Endothelial cell of umbilical vein (primary cell): Measurements from ENCODE around the gene CAPN1. TPM values are rescaled to one million over a fixed set of nuclear protein-coding genes. Genes with fewer than 3 reads are reported as not detected.

ENCODE experiments used
- BruUV-seq: library from RNA; stranded (reverse); fragments of 400-500 nt; replicated peaks from 2 replicates; lab custom pipeline; 2021; lab: Mats Ljungman, UMichigan
- CTCF ChIA-PET: fragments of 300-600, 350-600 bp; sonication (Branson Sonifier 250); formaldehyde crosslinking; loops from one replicate; lab custom pipeline; 2021; ENCODE audit warnings: antibody characterized with exemption, inconsistent platforms; lab: Charles Lee
- POLR2A ChIA-PET: fragments of 300-600, 350-600 bp; sonication (Branson Sonifier 250); formaldehyde crosslinking; loops from one replicate; lab custom pipeline; 2021; ENCODE audit warnings: antibody characterized with exemption, inconsistent platforms; lab: Charles Lee
- DNase-seq: peaks from one replicate; pipeline ENCODE4 v3.0.0-alpha.2; 2011; ENCODE audit warnings: low read depth, low spot score
- FAIRE-seq: peaks from 2 replicates; lab custom pipeline; 2011; peaks lifted over from hg19 to GRCh38; lab: Jason Lieb, UNC
- H2AFZ ChIP-seq: 2 replicates; pipeline ENCODE4 v1.6.0; 2012; ENCODE audit warnings: low read depth, low read length, control low read depth, inconsistent platforms
- H3K27ac ChIP-seq: 2 replicates; pipeline ENCODE4 v1.5.1; 2011; ENCODE audit warnings: low read depth, mild to moderate bottlenecking, control low read depth, low read length, moderate library complexity; ENCODE audit not compliant: insufficient read depth
- H3K27me3 ChIP-seq, 2 experiments: 2 replicates each; pipeline versions ENCODE4 v1.6.0 to v1.6.1; 2011; ENCODE audit warnings: low read length in 2 of 2, mixed read lengths in 1 of 2; ENCODE audit not compliant: control insufficient read depth in 2 of 2, insufficient read depth in 2 of 2
- H3K36me3 ChIP-seq, 2 experiments: 2 replicates in 1 of 2; 3 replicates in 1 of 2; pipeline ENCODE4 v1.5.1; 2011; ENCODE audit warnings: low read length in 2 of 2, mild to moderate bottlenecking in 1 of 2, moderate library complexity in 1 of 2; ENCODE audit not compliant: control insufficient read depth in 2 of 2, insufficient read depth in 2 of 2; ENCODE audit errors: extremely low read depth in 1 of 2
- H3K4me1 ChIP-seq: 3 replicates; pipeline ENCODE4 v1.5.1; 2011; ENCODE audit warnings: mild to moderate bottlenecking, low read length; ENCODE audit not compliant: control insufficient read depth, insufficient read depth; ENCODE audit errors: extremely low read depth
- H3K4me2 ChIP-seq: 2 replicates; pipeline ENCODE4 v1.6.1; 2011; ENCODE audit warnings: low read length, control low read depth, mixed read lengths; ENCODE audit not compliant: insufficient read depth
- H3K4me3 ChIP-seq, 3 experiments: fragments of 200-600 bp in 1 of 3; sonication (generic), shearing (Covaris generic) in 1 of 3; replicated peaks in 1 of 3; 2 replicates each; pipeline ENCODE4 v1.5.1; 2011 to 2016; ENCODE audit warnings: control low read depth in 3 of 3, low read length in 3 of 3, mild to moderate bottlenecking in 2 of 3, inconsistent platforms in 1 of 3, low read depth in 1 of 3, moderate library complexity in 1 of 3; ENCODE audit not compliant: insufficient read depth in 1 of 3
- H3K79me2 ChIP-seq: 2 replicates; pipeline ENCODE4 v1.6.0; 2012; ENCODE audit warnings: low read length, inconsistent platforms; ENCODE audit not compliant: control insufficient read depth, insufficient read depth
- H3K9ac ChIP-seq: replicated peaks from 2 replicates; pipeline ENCODE3; 2011; ENCODE audit warnings: low read length, control low read depth; ENCODE audit not compliant: insufficient read depth; ENCODE audit errors: extremely low read depth
- H3K9me1 ChIP-seq: replicated peaks from 3 replicates; pipeline ENCODE4 v1.6.0; 2011; ENCODE audit warnings: mild to moderate bottlenecking, low read length; ENCODE audit not compliant: control insufficient read depth, insufficient read depth; ENCODE audit errors: extremely low read depth
- H3K9me3 ChIP-seq: replicated peaks from 2 replicates; pipeline ENCODE4 v1.5.1; 2012; ENCODE audit warnings: low read length, inconsistent platforms; ENCODE audit not compliant: control insufficient read depth, insufficient read depth
- H4K20me1 ChIP-seq: replicated peaks from 2 replicates; pipeline ENCODE3; 2011; ENCODE audit warnings: mild to moderate bottlenecking, low read length; ENCODE audit not compliant: control insufficient read depth, insufficient read depth; ENCODE audit errors: extremely low read depth
- CTCF ChIP-seq, 2 donors: IDR thresholded peaks; 1 replicate in 1 of 2; 2 replicates in 1 of 2; pipeline ENCODE4 v1.5.1; 2011; ENCODE audit warnings: low read length in 2 of 2, mild to moderate bottlenecking in 2 of 2, moderate library complexity in 2 of 2, control low read depth in 1 of 2, inconsistent platforms in 1 of 2, low read depth in 1 of 2; ENCODE audit not compliant: insufficient read depth in 1 of 2; ENCODE audit errors: extremely low read depth in 1 of 2
- EZH2 ChIP-seq: IDR thresholded peaks from 2 replicates; pipeline ENCODE4 v1.6.1; 2012; ENCODE audit warnings: borderline replicate concordance, low read depth, mild to moderate bottlenecking, moderate library complexity, low read length, inconsistent platforms; ENCODE audit not compliant: severe bottlenecking
- FOS ChIP-seq: IDR thresholded peaks from 2 replicates; pipeline ENCODE4 v1.6.1; 2011; ENCODE audit warnings: mild to moderate bottlenecking, low read length, moderate library complexity, borderline replicate concordance; ENCODE audit not compliant: insufficient read depth
- GATA2 ChIP-seq: IDR thresholded peaks from 2 replicates; pipeline ENCODE4 v1.7.0; 2011; ENCODE audit warnings: low read depth, mild to moderate bottlenecking, moderate library complexity, mixed read lengths, low read length; ENCODE audit not compliant: insufficient read length, insufficient read depth
- JUN ChIP-seq: IDR thresholded peaks from 2 replicates; pipeline ENCODE4 v1.6.1; 2011; ENCODE audit warnings: borderline replicate concordance, low read depth; ENCODE audit not compliant: insufficient read length, insufficient read depth
- MAX ChIP-seq: IDR thresholded peaks from 2 replicates; pipeline ENCODE4 v1.6.1; 2011; ENCODE audit not compliant: insufficient read depth, insufficient read length
- MYC ChIP-seq: IDR thresholded peaks from one replicate; pipeline ENCODE4 v1.6.1; 2011; ENCODE audit warnings: mild to moderate bottlenecking, low read depth, low read length
- POLR2A ChIP-seq: IDR thresholded peaks from 2 replicates; pipeline ENCODE4 v1.6.1; 2012; ENCODE audit warnings: low read depth, mild to moderate bottlenecking, control low read depth, low read length
- POLR2AphosphoS5 ChIP-seq: IDR thresholded peaks from 2 replicates; pipeline ENCODE4 v1.6.1; 2012; ENCODE audit warnings: low read depth, mild to moderate bottlenecking, control low read depth, low read length, moderate library complexity; ENCODE audit not compliant: insufficient read depth
- dilution Hi-C: fragments of 300-500 bp; cut with MboI; formaldehyde crosslinking; loops from one replicate; pipeline ENCODE4 v1.15.0; 2019; ENCODE audit warnings: low sequenced_read_pairs; ENCODE audit not compliant: extremely low pct_ligation_motif_present
- intact Hi-C: fragments of 100-400 bp; cut with micrococcal nuclease; formaldehyde crosslinking; loops from one replicate; pipeline ENCODE4 v1.10.0; 2022
- polyA plus RNA-seq, 4 experiments: library from polyadenylated mRNA; depleted of rRNA in 3 of 4; stranded (reverse) in 3 of 4; unstranded in 1 of 4; fragments of >200 nt; gene quantifications; 2 replicates each; pipeline versions ENCODE4 v1.2.1 to v1.2.3, GENCODE V29; 2011 to 2012; ENCODE audit warnings: missing spikeins in 1 of 4
- total RNA-seq: library from RNA; stranded (reverse); gene quantifications from 2 replicates; pipeline ENCODE4 v1.2.3, GENCODE V29; 2021

CAPN1 gene
- total and polyA plus RNA-seq, 2 donors (not counting 3 experiments of a cell fraction or from before 2014, with no cell fraction given) = 217 to 218 TPM

- H3K27me3 ChIP-seq = peaks cover 4 to 7% of the 10 kb centered on the region in 2 experiments
- ChIA-PET CTCF (no interaction called here), POLR2A (no interaction called here)
- H2AFZ ChIP-seq = no peak overlapping the region
- intact Hi-C loops = no loop called here
- H3K9me1 ChIP-seq = no peaks in the 10 kb centered on the region
- no peaks in the 10 kb centered on the region for H4K20me1 ChIP-seq
- FAIRE-seq = no peak
- BruUV-seq = no TSS peak
- H3K9me3 ChIP-seq = no peaks in the 10 kb centered on the region
- no peak overlapping the region for H3K27ac ChIP-seq
- dilution Hi-C loops = no loop called here
- H3K36me3 ChIP-seq = no peaks in the 10 kb centered on the region
- no peak for DNase-seq
- H3K79me2 ChIP-seq = no peaks in the 10 kb centered on the region
- H3K4me1 ChIP-seq = peaks cover 7% of the 10 kb centered on the region
- H3K9ac ChIP-seq = no peak overlapping the region
- H3K4me2 ChIP-seq = no peak overlapping the region
- H3K4me3 ChIP-seq = no peak overlapping the region
- no peak for TF ChIP-seq POLR2A
- no peak for TF ChIP-seq FOS
- no peak for TF ChIP-seq CTCF (IDR thresholded peaks at IDR 0.05; ENCODE audit: extremely low read depth in 1 of 2, insufficient read depth in 1 of 2, low read depth in 1 of 2, low read length in 2 of 2)
- TF ChIP-seq MAX = no peak
- TF ChIP-seq JUN = no peak
- TF ChIP-seq EZH2 = no peak
- TF ChIP-seq GATA2 = no peak
- TF ChIP-seq POLR2AphosphoS5 = no peak
- no peak for TF ChIP-seq MYC
These were observed 30.3 kb upstream of the CAPN1 start for GRCh38 chr11:65151331-65151899.
